H9 (cell line): Measurements from ENCODE around the gene HGS. TPM values are rescaled to one million over a fixed set of nuclear protein-coding genes. Genes with fewer than 3 reads are reported as not detected.

Experiments
- DNase-seq: peaks from one replicate; pipeline ENCODE4 v3.0.0-alpha.2; 2017
- H2AFZ ChIP-seq: one replicate; pipeline ENCODE4 v1.6.1; 2013; ENCODE audit warnings: mild to moderate bottlenecking, low read length, control low read depth, moderate library complexity
- H2AK5ac ChIP-seq: 2 replicates; pipeline ENCODE4 v1.6.1; 2013; ENCODE audit warnings: low read length, control low read depth, mixed read lengths; ENCODE audit not compliant: insufficient read length
- H2BK120ac ChIP-seq: one replicate; pipeline ENCODE4 v1.6.1; 2013; ENCODE audit warnings: low read depth, mild to moderate bottlenecking, low read length, control low read depth, inconsistent platforms; ENCODE audit not compliant: poor library complexity, severe bottlenecking
- H2BK12ac ChIP-seq: 2 replicates; pipeline ENCODE4 v1.6.1; 2013; ENCODE audit warnings: low read length, control low read depth, mixed read lengths, low read depth; ENCODE audit not compliant: insufficient read length
- H2BK15ac ChIP-seq: 2 replicates; pipeline ENCODE4 v1.6.1; 2013; ENCODE audit warnings: low read depth, low read length, control low read depth
- H2BK20ac ChIP-seq: one replicate; pipeline ENCODE4 v1.6.1; 2013; ENCODE audit warnings: low read depth, mild to moderate bottlenecking, low read length, control low read depth, inconsistent platforms; ENCODE audit not compliant: poor library complexity, severe bottlenecking
- H2BK5ac ChIP-seq: 2 replicates; pipeline ENCODE4 v1.6.1; 2013; ENCODE audit warnings: low read length, control low read depth, mixed read lengths; ENCODE audit not compliant: insufficient read length
- H3K14ac ChIP-seq: 2 replicates; pipeline ENCODE4 v1.6.1; 2013; ENCODE audit warnings: low read length, control low read depth; ENCODE audit not compliant: insufficient read depth
- H3K18ac ChIP-seq: 2 replicates; pipeline ENCODE4 v1.6.1; 2013; ENCODE audit warnings: low read depth, mild to moderate bottlenecking, mixed read lengths, low read length, control low read depth; ENCODE audit not compliant: insufficient read length
- H3K23ac ChIP-seq: 2 replicates; pipeline ENCODE4 v1.6.1; 2013; ENCODE audit warnings: low read length, control low read depth, mixed read lengths, low read depth; ENCODE audit not compliant: insufficient read length
- H3K23me2 ChIP-seq: 2 replicates; pipeline ENCODE4 v1.6.1; 2013; ENCODE audit warnings: low read depth, mild to moderate bottlenecking, mixed read lengths, low read length, control low read depth; ENCODE audit not compliant: insufficient read length, poor library complexity, severe bottlenecking
- H3K27ac ChIP-seq: 2 replicates; pipeline ENCODE4 v1.5.1; 2013; ENCODE audit warnings: low read length, control low read depth, mixed read lengths, low read depth; ENCODE audit not compliant: insufficient read length
- H3K27me3 ChIP-seq: 2 replicates; pipeline ENCODE4 v1.6.1; 2013; ENCODE audit warnings: low read length, control low read depth, inconsistent platforms; ENCODE audit not compliant: insufficient read depth
- H3K4ac ChIP-seq: 2 replicates; pipeline ENCODE4 v1.6.1; 2013; ENCODE audit warnings: low read depth, mild to moderate bottlenecking, control low read depth, inconsistent platforms, low read length, moderate library complexity
- H3K4me1 ChIP-seq: 2 replicates; pipeline ENCODE4 v1.6.1; 2013; ENCODE audit warnings: low read length, control low read depth, inconsistent platforms; ENCODE audit not compliant: insufficient read depth
- H3K4me2 ChIP-seq: 2 replicates; pipeline ENCODE4 v1.6.1; 2013; ENCODE audit warnings: low read length, control low read depth, mixed read lengths; ENCODE audit not compliant: insufficient read length, insufficient read depth
- H3K56ac ChIP-seq: 2 replicates; pipeline ENCODE4 v1.6.1; 2013; ENCODE audit warnings: low read depth, mild to moderate bottlenecking, mixed read lengths, low read length, control low read depth; ENCODE audit not compliant: insufficient read length
- H3K79me1 ChIP-seq: 2 replicates; pipeline ENCODE4 v1.6.1; 2013; ENCODE audit warnings: low read depth, mild to moderate bottlenecking, moderate library complexity, low read length, control low read depth, inconsistent platforms; ENCODE audit not compliant: insufficient read depth, poor library complexity, severe bottlenecking
- H3K79me2 ChIP-seq: 2 replicates; pipeline ENCODE4 v1.6.1; 2013; ENCODE audit warnings: low read length, control low read depth, inconsistent platforms; ENCODE audit not compliant: insufficient read depth
- H3K9ac ChIP-seq: 2 replicates; pipeline ENCODE4 v1.6.1; 2013; ENCODE audit warnings: low read length, control low read depth, mixed read lengths; ENCODE audit not compliant: insufficient read length; ENCODE audit errors: extremely low read depth
- H3K9me3 ChIP-seq: one replicate; pipeline ENCODE4 v1.6.1; 2013; ENCODE audit warnings: low read depth, low read length, inconsistent platforms; ENCODE audit not compliant: control insufficient read depth
- H3T11ph ChIP-seq: one replicate; pipeline ENCODE4 v1.6.1; 2013; ENCODE audit warnings: mild to moderate bottlenecking, low read length, control low read depth, inconsistent platforms
- H4K20me1 ChIP-seq: one replicate; pipeline ENCODE4 v1.6.1; 2013; ENCODE audit not compliant: control insufficient read depth, insufficient read length, insufficient read depth
- H4K5ac ChIP-seq: 2 replicates; pipeline ENCODE4 v1.6.1; 2013; ENCODE audit warnings: low read depth, mild to moderate bottlenecking, mixed read lengths, low read length, control low read depth; ENCODE audit not compliant: insufficient read length
- H4K8ac ChIP-seq: replicated peaks from 2 replicates; pipeline ENCODE4 v1.6.1; 2013; ENCODE audit warnings: low read length, control low read depth, mixed read lengths, low read depth; ENCODE audit not compliant: insufficient read length
- H4K91ac ChIP-seq: 2 replicates; pipeline ENCODE4 v1.6.1; 2013; ENCODE audit warnings: low read depth, mild to moderate bottlenecking, moderate library complexity, mixed read lengths, low read length, control low read depth; ENCODE audit not compliant: insufficient read length
- H3K27ac Mint-ChIP-seq, 3 experiments: 2 replicates in 2 of 3; 3 replicates in 1 of 3; pipeline ENCODE4 v1.8.0; 2020 to 2021; ENCODE audit warnings: mixed read lengths in 3 of 3, mild to moderate bottlenecking in 1 of 3, moderate library complexity in 1 of 3
- H3K27me3 Mint-ChIP-seq: 2 replicates; pipeline ENCODE4 v1.8.0; 2021; ENCODE audit warnings: low read depth, mild to moderate bottlenecking, moderate library complexity, mixed read lengths
- H3K36me3 Mint-ChIP-seq, 3 experiments: 2 replicates in 2 of 3; 3 replicates in 1 of 3; pipeline ENCODE4 v1.8.0; 2020 to 2021; ENCODE audit warnings: low read depth in 3 of 3, mixed read lengths in 3 of 3; ENCODE audit not compliant: insufficient read depth in 1 of 3
- H3K4me1 Mint-ChIP-seq, 2 experiments: 2 replicates each; pipeline ENCODE4 v1.8.0; 2020; ENCODE audit warnings: mixed read lengths in 2 of 2
- H3K4me3 Mint-ChIP-seq, 2 experiments: 2 replicates in 1 of 2; 3 replicates in 1 of 2; pipeline ENCODE4 v1.8.0; 2020 to 2021; ENCODE audit warnings: mild to moderate bottlenecking in 2 of 2, mixed read lengths in 2 of 2, moderate library complexity in 1 of 2
- H3K9me3 Mint-ChIP-seq, 2 experiments: 2 replicates in 1 of 2; 3 replicates in 1 of 2; pipeline ENCODE4 v1.8.0; 2020; ENCODE audit warnings: mild to moderate bottlenecking in 2 of 2, mixed read lengths in 2 of 2, moderate library complexity in 1 of 2
- WGBS: extraction: QIAGEN DNeasy Blood & Tissue Kit; methylation state at CpG from one replicate; pipeline ENCODE4 v1.1.7; 2013; ENCODE audit warnings: missing lambda C conversion rate, low lambda C conversion rate, mixed read lengths; ENCODE audit not compliant: insufficient read length; ENCODE audit errors: extremely low coverage; 5-methylcytosine and 5-hydroxymethylcytosine counted together
- total RNA-seq: library from RNA; stranded (reverse); gene quantifications from 2 replicates; pipeline ENCODE4 v1.2.1, GENCODE V29; 2021
- TF ChIP-seq, protein P1 (sequence below): fragments of 200-600 bp; sonication (generic); conservative IDR thresholded peaks from 3 replicates; pipeline ENCODE4 v1.8.0; 2021; ENCODE audit warnings: antibody characterized with exemption, mild to moderate bottlenecking

HGS gene
- total RNA-seq, 1 experiment from 2014 or later, result 106 TPM

DNA sequence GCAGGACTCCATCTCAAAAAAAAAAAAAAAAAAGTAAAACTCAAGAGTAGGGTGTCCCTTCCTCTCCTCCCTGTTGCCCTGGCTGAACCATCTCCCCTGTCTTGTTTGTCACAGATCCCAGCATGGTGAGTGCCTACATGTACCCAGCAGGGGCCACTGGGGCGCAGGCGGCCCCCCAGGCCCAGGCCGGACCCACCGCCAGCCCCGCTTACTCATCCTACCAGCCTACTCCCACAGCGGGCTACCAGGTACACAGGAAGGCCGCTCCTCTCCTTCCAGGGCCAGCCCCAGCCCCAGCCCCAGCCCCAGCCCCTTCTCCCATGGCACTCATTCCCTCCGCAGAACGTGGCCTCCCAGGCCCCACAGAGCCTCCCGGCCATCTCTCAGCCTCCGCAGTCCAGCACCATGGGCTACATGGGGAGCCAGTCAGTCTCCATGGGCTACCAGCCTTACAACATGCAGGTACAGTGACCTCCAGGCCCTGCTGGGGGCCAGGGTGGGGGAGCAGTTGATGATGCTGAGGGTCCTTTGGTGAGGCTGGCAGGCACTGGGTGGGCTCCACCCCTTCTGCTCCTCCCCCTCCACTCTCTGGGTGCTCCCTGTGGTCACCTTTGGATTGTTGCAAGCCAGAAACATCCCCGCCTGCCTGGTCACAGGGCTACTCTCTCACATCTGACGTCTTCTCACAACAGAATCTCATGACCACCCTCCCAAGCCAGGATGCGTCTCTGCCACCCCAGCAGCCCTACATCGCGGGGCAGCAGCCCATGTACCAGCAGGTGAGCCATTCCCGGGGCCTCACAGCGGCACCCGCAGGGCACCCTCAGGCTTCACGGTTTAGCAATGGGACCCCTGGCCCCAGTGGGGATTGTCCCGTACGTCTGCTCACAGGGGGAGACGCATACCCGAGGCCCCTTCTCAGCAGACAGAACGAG lies 16.8 kb downstream of the HGS start:
- Histone ChIP-seq H3K56ac (no peak overlapping the region), H3K79me1 (peaks cover 8% of the 10 kb centered on the region), H3K18ac (no peak overlapping the region), H3K27ac (no peak overlapping the region), H3K27me3 (no peaks in the 10 kb centered on the region), H4K5ac (no peak overlapping the region), H2BK5ac (no peak overlapping the region), H2BK20ac (no peak overlapping the region), H4K91ac (no peak overlapping the region), H4K20me1 (no peaks in the 10 kb centered on the region), H3K14ac (no peak overlapping the region), H3K79me2 (peaks cover 8% of the 10 kb centered on the region; the same call in 1 of the 2 replicates), H3K4me1 (0 out of 2 replicates have a peak, but pooled peaks cover 4% of the 10 kb centered on the region), H2BK120ac (no peak overlapping the region), H2AK5ac (no peak overlapping the region), H3K4me2 (no peak overlapping the region), H2AFZ (no peak overlapping the region), H3K23ac (no peak overlapping the region), H3T11ph (no peak overlapping the region), H2BK15ac (no peak overlapping the region), H3K9me3 (no peaks in the 10 kb centered on the region), H2BK12ac (no peak overlapping the region), H3K23me2 (peaks cover 19% of the 10 kb centered on the region), H3K9ac (no peak overlapping the region), H3K4ac (no peak overlapping the region), H4K8ac (no peak overlapping the region)
- TF ChIP-seq, protein P1, sequence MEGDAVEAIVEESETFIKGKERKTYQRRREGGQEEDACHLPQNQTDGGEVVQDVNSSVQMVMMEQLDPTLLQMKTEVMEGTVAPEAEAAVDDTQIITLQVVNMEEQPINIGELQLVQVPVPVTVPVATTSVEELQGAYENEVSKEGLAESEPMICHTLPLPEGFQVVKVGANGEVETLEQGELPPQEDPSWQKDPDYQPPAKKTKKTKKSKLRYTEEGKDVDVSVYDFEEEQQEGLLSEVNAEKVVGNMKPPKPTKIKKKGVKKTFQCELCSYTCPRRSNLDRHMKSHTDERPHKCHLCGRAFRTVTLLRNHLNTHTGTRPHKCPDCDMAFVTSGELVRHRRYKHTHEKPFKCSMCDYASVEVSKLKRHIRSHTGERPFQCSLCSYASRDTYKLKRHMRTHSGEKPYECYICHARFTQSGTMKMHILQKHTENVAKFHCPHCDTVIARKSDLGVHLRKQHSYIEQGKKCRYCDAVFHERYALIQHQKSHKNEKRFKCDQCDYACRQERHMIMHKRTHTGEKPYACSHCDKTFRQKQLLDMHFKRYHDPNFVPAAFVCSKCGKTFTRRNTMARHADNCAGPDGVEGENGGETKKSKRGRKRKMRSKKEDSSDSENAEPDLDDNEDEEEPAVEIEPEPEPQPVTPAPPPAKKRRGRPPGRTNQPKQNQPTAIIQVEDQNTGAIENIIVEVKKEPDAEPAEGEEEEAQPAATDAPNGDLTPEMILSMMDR, result no peak
- no peaks in the 10 kb centered on the region for H3K9me3 Mint-ChIP-seq
- peak overlapping the region; percentile 54 to 93 for H3K4me3 Mint-ChIP-seq
- peak overlapping the region in 2 of 3 experiments; percentile 32 to 53; a peak in 3 of 7 replicates for H3K27ac Mint-ChIP-seq
- peaks cover 33 to 70% (median 57%) of the 10 kb centered on the region in 3 experiments; a peak in 6 of 7 replicates for H3K36me3 Mint-ChIP-seq
- H3K27me3 Mint-ChIP-seq, result no peaks in the 10 kb centered on the region; the same call in 1 of the 2 replicates
- no CpG with 5 or more reads among the region's 25 CpGs for WGBS
- no peak for DNase-seq
- peaks cover 4 to 17% of the 10 kb centered on the region in 2 experiments for H3K4me1 Mint-ChIP-seq
